Omental fat pad (tissue), 4 donors: ENCODE measurements around the gene SLC48A1. TPM values are rescaled to one million over a fixed set of nuclear protein-coding genes. Genes with fewer than 3 reads are reported as not detected.

ENCODE experiments used
- ATAC-seq: fragments of 150-250 bp; one replicate; pipeline ENCODE4 v1.9.1; 2016; ENCODE audit warnings: mild to moderate bottlenecking, moderate library complexity; ENCODE audit not compliant: low FRiP score
- DNase-seq: peaks from one replicate; pipeline ENCODE4 v3.0.0-alpha.2; 2019; ENCODE audit warnings: low spot score
- CTCF ChIP-seq, 3 donors: fragments of 450-650 bp; IDR thresholded peaks; one replicate each; pipeline ENCODE4 v1.5.1; 2016 to 2017; ENCODE audit warnings: antibody characterized with exemption in 3 of 3, mild to moderate bottlenecking in 3 of 3, moderate library complexity in 2 of 3
- total RNA-seq, 4 donors: library from RNA; depleted of rRNA; stranded (reverse); fragments of >200 nt; gene quantifications; one replicate each; pipeline ENCODE4 v1.1.0, GENCODE V29; 2016

SLC48A1 gene
- total RNA-seq, 4 donors from 2014 or later: 27.6 to 50.3 (median 48.1) TPM

GRCh38 chr12:47791351-47791746 is 18.3 kb downstream of the SLC48A1 start:
- ATAC-seq (no peak), DNase-seq (no peak)
- no peak for TF ChIP-seq CTCF (IDR thresholded peaks at IDR 0.05)

DNA sequence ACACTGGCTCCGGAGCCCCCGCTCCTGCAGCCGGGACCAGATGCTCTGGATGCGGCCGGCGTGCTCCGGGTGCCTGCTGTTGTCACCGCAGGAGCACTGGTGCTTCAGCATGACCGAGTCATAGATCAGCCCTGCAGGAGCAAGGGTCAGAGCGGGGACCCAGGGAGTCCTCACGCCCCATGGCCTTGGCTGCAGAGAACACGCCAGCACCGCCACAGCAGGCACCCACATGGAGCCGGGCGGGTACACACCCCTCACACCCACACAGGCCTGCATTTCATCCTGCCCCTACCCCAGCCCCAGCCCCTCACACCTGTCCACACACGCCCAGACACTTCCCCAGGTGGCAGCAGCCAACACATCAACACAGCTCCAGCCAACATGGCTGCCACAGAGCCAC is 18.8 kb downstream of the SLC48A1 start:
- DNase-seq (no peak), ATAC-seq (no peak)
- no peak for TF ChIP-seq CTCF (IDR thresholded peaks at IDR 0.05)

DNA sequence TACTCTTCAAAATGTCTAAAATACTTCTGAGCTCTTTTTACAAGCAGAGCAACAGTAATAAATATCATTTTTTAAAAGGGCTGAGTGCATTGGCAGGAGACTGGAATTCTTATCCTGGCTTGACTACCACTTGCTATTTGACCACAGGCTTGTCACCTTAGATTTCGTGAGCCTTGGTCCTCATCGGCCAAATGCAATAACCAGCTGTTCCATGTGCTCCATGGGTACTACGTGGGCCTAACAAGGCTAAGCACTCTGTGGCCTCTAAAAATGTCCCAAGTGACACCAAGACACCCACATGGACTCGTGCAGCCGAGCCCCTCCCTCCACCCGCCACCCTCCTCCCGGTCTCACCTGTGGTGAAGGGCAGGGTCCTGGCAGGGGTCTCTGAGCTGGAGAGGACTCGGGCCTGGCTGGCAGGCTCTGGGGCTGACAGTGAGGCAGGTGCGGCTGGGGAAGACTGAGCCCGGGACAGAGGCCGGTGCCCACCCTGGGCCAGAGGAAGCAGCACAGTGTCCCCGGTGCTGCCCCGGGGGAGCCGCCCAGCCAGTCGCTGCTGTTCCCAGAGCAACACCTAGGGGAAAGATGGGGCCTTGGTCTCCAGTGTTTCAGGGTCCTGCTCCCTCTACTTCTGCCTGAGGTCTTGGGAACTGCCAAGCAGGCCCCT is 20.1 kb downstream of the SLC48A1 start:
- DNase-seq: no peak
- TF ChIP-seq CTCF (IDR thresholded peaks at IDR 0.05): no peak
- no peak for ATAC-seq

- DNase-seq (no peak), ATAC-seq (no peak)
- TF ChIP-seq CTCF (IDR thresholded peaks at IDR 0.05): no peak
These were observed 21.6 kb downstream of the SLC48A1 start for GRCh38 chr12:47794679-47795078.

- DNase-seq: no peak
- no peak for ATAC-seq
- no peak for TF ChIP-seq CTCF (IDR thresholded peaks at IDR 0.05)
These were observed 22.2 kb downstream of the SLC48A1 start for GRCh38 chr12:47795121-47795813.

GRCh38 chr12:47795814-47796411 is 22.9 kb downstream of the SLC48A1 start:
- TF ChIP-seq CTCF (IDR thresholded peaks at IDR 0.05): no peak
- DNase-seq: no peak
- ATAC-seq: no peak
